ENCODE results near the gene CCDC183.

Gene CCDC183

GRCh38 chr9:136823136-136824046 lies 27.3 kb downstream of the CCDC183 start:
- peaks cover 21% of the 10 kb centered on the region for H3K36me3 ChIP-seq (ENCODE audit: control insufficient read depth, insufficient read depth, low read length, severe bottlenecking)
- no peaks in the 10 kb centered on the region for H3K27me3 ChIP-seq (replicated peaks; ENCODE audit: control insufficient read depth, insufficient read depth, low read length)
- peaks cover 4% of the 10 kb centered on the region for H3K4me1 ChIP-seq (ENCODE audit: control insufficient read depth, insufficient read depth, low read length)
- no peak overlapping the region for H3K4me3 ChIP-seq (ENCODE audit: low read length)
- H3K9ac ChIP-seq (ENCODE audit: low read length) = no peak overlapping the region
- no peak for DNase-seq (ENCODE audit: low read depth)
- H3K9me3 ChIP-seq (ENCODE audit: control insufficient read depth, low read length) = no peaks in the 10 kb centered on the region

GRCh38 chr9:136824496-136825225 lies 28.5 kb downstream of the CCDC183 start:
- Histone ChIP-seq H3K27me3 (replicated peaks; ENCODE audit: control insufficient read depth, insufficient read depth, low read length) (no peaks in the 10 kb centered on the region), H3K9ac (ENCODE audit: low read length) (no peak overlapping the region), H3K4me3 (ENCODE audit: low read length) (no peak overlapping the region), H3K4me1 (ENCODE audit: control insufficient read depth, insufficient read depth, low read length) (peaks cover 4% of the 10 kb centered on the region), H3K9me3 (ENCODE audit: control insufficient read depth, low read length) (no peaks in the 10 kb centered on the region), H3K36me3 (ENCODE audit: control insufficient read depth, insufficient read depth, low read length, severe bottlenecking) (peaks cover 34% of the 10 kb centered on the region)
- DNase-seq (ENCODE audit: low read depth) = no peak

- Histone ChIP-seq H3K4me1 (ENCODE audit: control insufficient read depth, insufficient read depth, low read length) (peaks cover 4% of the 10 kb centered on the region), H3K9ac (ENCODE audit: low read length) (no peak overlapping the region), H3K4me3 (ENCODE audit: low read length) (no peak overlapping the region), H3K27me3 (replicated peaks; ENCODE audit: control insufficient read depth, insufficient read depth, low read length) (no peaks in the 10 kb centered on the region), H3K9me3 (ENCODE audit: control insufficient read depth, low read length) (no peaks in the 10 kb centered on the region), H3K36me3 (ENCODE audit: control insufficient read depth, insufficient read depth, low read length, severe bottlenecking) (peaks cover 42% of the 10 kb centered on the region)
- DNase-seq (ENCODE audit: low read depth) = no peak
Observed at GRCh38 chr9:136825295-136826187, 29.4 kb downstream of the CCDC183 start.

GRCh38 chr9:136826188-136826541 lies 30.0 kb downstream of the CCDC183 start:
- Histone ChIP-seq H3K9me3 (ENCODE audit: control insufficient read depth, low read length) (no peaks in the 10 kb centered on the region), H3K36me3 (ENCODE audit: control insufficient read depth, insufficient read depth, low read length, severe bottlenecking) (peaks cover 49% of the 10 kb centered on the region), H3K4me3 (ENCODE audit: low read length) (no peak overlapping the region), H3K4me1 (ENCODE audit: control insufficient read depth, insufficient read depth, low read length) (peaks cover under 1% of the 10 kb centered on the region), H3K27me3 (replicated peaks; ENCODE audit: control insufficient read depth, insufficient read depth, low read length) (no peaks in the 10 kb centered on the region), H3K9ac (ENCODE audit: low read length) (no peak overlapping the region)
- DNase-seq (ENCODE audit: low read depth) = no peak

- no peaks in the 10 kb centered on the region for H3K9me3 ChIP-seq (ENCODE audit: control insufficient read depth, low read length)
- no peak overlapping the region for H3K4me3 ChIP-seq (ENCODE audit: low read length)
- H3K36me3 ChIP-seq (ENCODE audit: control insufficient read depth, insufficient read depth, low read length, severe bottlenecking) = peaks cover 56% of the 10 kb centered on the region
- H3K4me1 ChIP-seq (ENCODE audit: control insufficient read depth, insufficient read depth, low read length) = no peaks in the 10 kb centered on the region
- H3K27me3 ChIP-seq (replicated peaks; ENCODE audit: control insufficient read depth, insufficient read depth, low read length) = no peaks in the 10 kb centered on the region
- no peak overlapping the region for H3K9ac ChIP-seq (ENCODE audit: low read length)
- DNase-seq (ENCODE audit: low read depth) = no peak
Observed at GRCh38 chr9:136826703-136827582, 30.8 kb downstream of the CCDC183 start.

- DNase-seq (ENCODE audit: low read depth) = no peak
- Histone ChIP-seq H3K36me3 (ENCODE audit: control insufficient read depth, insufficient read depth, low read length, severe bottlenecking) (peaks cover 64% of the 10 kb centered on the region), H3K4me3 (ENCODE audit: low read length) (no peak overlapping the region)
Observed at GRCh38 chr9:136827794-136828473, 31.8 kb downstream of the CCDC183 start.

GRCh38 chr9:136828474-136829140 lies 32.5 kb downstream of the CCDC183 start:
- Histone ChIP-seq H3K4me3 (ENCODE audit: low read length) (no peak overlapping the region), H3K4me1 (ENCODE audit: control insufficient read depth, insufficient read depth, low read length) (no peaks in the 10 kb centered on the region), H3K9me3 (ENCODE audit: control insufficient read depth, low read length) (no peaks in the 10 kb centered on the region), H3K27me3 (replicated peaks; ENCODE audit: control insufficient read depth, insufficient read depth, low read length) (no peaks in the 10 kb centered on the region), H3K9ac (ENCODE audit: low read length) (no peak overlapping the region), H3K36me3 (ENCODE audit: control insufficient read depth, insufficient read depth, low read length, severe bottlenecking) (peaks cover 64% of the 10 kb centered on the region)
- no peak for DNase-seq (ENCODE audit: low read depth)

More at GRCh38 chr9:136827794-136828473, 31.8 kb downstream of the CCDC183 start:
- Histone ChIP-seq H3K9me3 (ENCODE audit: control insufficient read depth, low read length) (no peaks in the 10 kb centered on the region), H3K27me3 (replicated peaks; ENCODE audit: control insufficient read depth, insufficient read depth, low read length) (no peaks in the 10 kb centered on the region), H3K4me1 (ENCODE audit: control insufficient read depth, insufficient read depth, low read length) (no peaks in the 10 kb centered on the region), H3K9ac (ENCODE audit: low read length) (no peak overlapping the region)

- no peaks in the 10 kb centered on the region for H3K9me3 ChIP-seq (ENCODE audit: control insufficient read depth, low read length)
- peaks cover 59% of the 10 kb centered on the region for H3K36me3 ChIP-seq (ENCODE audit: control insufficient read depth, insufficient read depth, low read length, severe bottlenecking)
- no peaks in the 10 kb centered on the region for H3K27me3 ChIP-seq (replicated peaks; ENCODE audit: control insufficient read depth, insufficient read depth, low read length)
- H3K4me1 ChIP-seq (ENCODE audit: control insufficient read depth, insufficient read depth, low read length) = no peaks in the 10 kb centered on the region
- H3K4me3 ChIP-seq (ENCODE audit: low read length) = no peak overlapping the region
- DNase-seq (ENCODE audit: low read depth) = no peak
- H3K9ac ChIP-seq (ENCODE audit: low read length) = no peak overlapping the region
Observed at GRCh38 chr9:136829412-136829811, 33.3 kb downstream of the CCDC183 start.

GRCh38 chr9:136829981-136830885 lies 34.1 kb downstream of the CCDC183 start:
- H3K9me3 ChIP-seq (ENCODE audit: control insufficient read depth, low read length) = no peaks in the 10 kb centered on the region
- no peaks in the 10 kb centered on the region for H3K27me3 ChIP-seq (replicated peaks; ENCODE audit: control insufficient read depth, insufficient read depth, low read length)
- no peak overlapping the region for H3K4me3 ChIP-seq (ENCODE audit: low read length)
- no peak overlapping the region for H3K9ac ChIP-seq (ENCODE audit: low read length)
- peaks cover 54% of the 10 kb centered on the region for H3K36me3 ChIP-seq (ENCODE audit: control insufficient read depth, insufficient read depth, low read length, severe bottlenecking)
- no peaks in the 10 kb centered on the region for H3K4me1 ChIP-seq (ENCODE audit: control insufficient read depth, insufficient read depth, low read length)
- no peak for DNase-seq (ENCODE audit: low read depth)
